ENCODE data around the gene TMEM190. TPM values are rescaled to one million over a fixed set of nuclear protein-coding genes. Genes with fewer than 3 reads are reported as not detected.

TMEM190 gene
- total RNA-seq, 2 experiments from 2014 or later = not detected

DNA sequence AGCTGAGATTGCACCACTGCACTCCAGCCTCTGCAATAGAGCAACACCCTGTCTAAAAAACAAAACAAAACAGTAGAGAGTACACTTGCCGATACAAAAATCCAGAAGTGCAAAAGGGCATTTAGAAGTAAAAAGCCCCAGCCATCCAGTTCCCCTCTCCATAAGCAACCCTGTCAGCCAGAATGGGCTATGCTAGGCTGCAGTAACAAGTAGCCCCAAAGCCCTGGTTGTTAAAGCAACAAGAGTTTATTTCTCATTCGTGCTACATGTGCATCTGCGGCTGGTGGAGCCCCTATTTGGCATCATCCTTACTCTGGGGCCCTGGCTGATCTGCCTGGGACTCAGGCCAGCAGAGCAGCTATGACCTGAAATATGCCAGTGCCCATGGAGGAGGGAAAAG, 47.9 kb downstream of the TMEM190 start:
- peaks cover 3% of the 10 kb centered on the region for H3K27me3 Mint-ChIP-seq (ENCODE audit: low read depth)
- CTCF ChIA-PET = no interaction called here
- no peak overlapping the region for H3K4me3 Mint-ChIP-seq
- H3K4me1 Mint-ChIP-seq (ENCODE audit: low read depth) = peaks cover 11% of the 10 kb centered on the region
- no peak for DNase-seq
- H3K27ac Mint-ChIP-seq = no peak overlapping the region
- intact Hi-C loops (cut with micrococcal nuclease) = no loop called here
- H3K9me3 Mint-ChIP-seq = no peaks in the 10 kb centered on the region
- H3K36me3 Mint-ChIP-seq (ENCODE audit: low read depth) = no peaks in the 10 kb centered on the region

DNA sequence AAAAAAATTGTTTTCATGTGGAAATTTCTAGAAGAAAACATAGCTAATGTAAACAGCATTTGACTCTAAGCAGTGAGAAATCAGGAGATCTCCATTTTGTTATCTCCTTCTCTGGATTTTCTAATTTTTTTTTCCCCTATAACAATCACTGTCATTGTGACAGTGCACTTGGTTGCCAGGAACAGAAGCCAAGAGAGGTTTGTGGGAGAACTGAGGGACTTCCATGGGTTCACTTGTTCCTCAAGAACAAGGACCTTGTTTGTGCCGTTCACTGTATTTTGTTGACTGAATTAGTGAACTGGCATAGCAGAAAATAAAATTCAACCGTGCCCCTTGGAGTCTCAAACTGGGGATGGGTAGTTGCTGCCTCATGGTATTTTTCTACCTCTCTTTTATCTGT, 49.4 kb downstream of the TMEM190 start:
- Mint-ChIP-seq H3K36me3 (ENCODE audit: low read depth) (no peaks in the 10 kb centered on the region), H3K9me3 (no peaks in the 10 kb centered on the region), H3K4me1 (ENCODE audit: low read depth) (peaks cover 8% of the 10 kb centered on the region), H3K27me3 (ENCODE audit: low read depth) (peaks cover 11% of the 10 kb centered on the region), H3K4me3 (no peak overlapping the region), H3K27ac (no peak overlapping the region)
- DNase-seq = no peak
- intact Hi-C loops (cut with micrococcal nuclease) = no loop called here
- CTCF ChIA-PET = interaction anchor here (0.6 kb wide), 1 partner anchor 69 kb away, joined by 4 read pairs; no protein-coding TSS in a partner anchor

Other genes with a start within 250 kb of the TMEM190 start
- not detected for gene TNNT1, start 227.6 kb upstream of the TMEM190 start, total RNA-seq
- not detected for gene TNNI3, start 219.1 kb upstream of the TMEM190 start, total RNA-seq
- gene DNAAF3, start 210.2 kb upstream of the TMEM190 start, total RNA-seq = not detected
- gene SYT5, start 196.5 kb upstream of the TMEM190 start, total RNA-seq = not detected
- not detected for gene PTPRH, start 167.3 kb upstream of the TMEM190 start, total RNA-seq
- 1 to 10 TPM; 6.1 to 6.8 TPM for gene TMEM86B, start 148.1 kb upstream of the TMEM190 start, total RNA-seq
- 100 to 1,000 TPM; 166 to 174 TPM for gene PPP6R1, start 117.8 kb upstream of the TMEM190 start, total RNA-seq
- 10 to 100 TPM; 44.3 to 45.0 TPM for gene HSPBP1, start 96.7 kb upstream of the TMEM190 start, total RNA-seq
- 1 to 10 TPM; 1.4 to 2.2 TPM for gene BRSK1, start 92.8 kb upstream of the TMEM190 start, total RNA-seq
- not detected for gene TMEM150B, start 51.5 kb upstream of the TMEM190 start, total RNA-seq
- gene KMT5C, start 37.0 kb upstream of the TMEM190 start, total RNA-seq = 10 to 100 TPM; 45.9 to 47.1 TPM
- gene COX6B2, start 22.1 kb upstream of the TMEM190 start, total RNA-seq = under 1 TPM; 0.57 to 0.64 TPM
- gene GARIN5B, start 13.6 kb upstream of the TMEM190 start, total RNA-seq = not detected
- not detected for gene IL11, start 6.4 kb upstream of the TMEM190 start, total RNA-seq
- gene TMEM238, start 7.5 kb downstream of the TMEM190 start, total RNA-seq = 10 to 100 TPM in 1 of 2 experiments, 1 to 10 TPM in 1; 9.9 to 10.2 TPM
- 1,000 to 10,000 TPM; 3,327 to 3,354 TPM for gene RPL28, start 9.1 kb downstream of the TMEM190 start, total RNA-seq
- gene UBE2S, start 31.0 kb downstream of the TMEM190 start, total RNA-seq = 100 to 1,000 TPM; 294 to 307 TPM
- not detected for gene SHISA7, start 66.5 kb downstream of the TMEM190 start, total RNA-seq
- gene ISOC2, start 84.8 kb downstream of the TMEM190 start, total RNA-seq = 10 to 100 TPM; 18.6 to 20.5 TPM
- gene C19orf85, start 87.9 kb downstream of the TMEM190 start, total RNA-seq = not detected
- 1 to 10 TPM; 6.0 to 6.1 TPM for gene ZNF628, start 99.8 kb downstream of the TMEM190 start, total RNA-seq
- 1 to 10 TPM; 7.6 to 8.0 TPM for gene NAT14, start 108.4 kb downstream of the TMEM190 start, total RNA-seq
- under 1 TPM; 0.25 to 0.48 TPM for gene SSC5D, start 111.6 kb downstream of the TMEM190 start, total RNA-seq
- not detected for gene SBK2, start 160.3 kb downstream of the TMEM190 start, total RNA-seq
- not detected for gene SBK3, start 168.7 kb downstream of the TMEM190 start, total RNA-seq
- gene ZNF579, start 204.0 kb downstream of the TMEM190 start, total RNA-seq = 1 to 10 TPM; 6.1 to 6.5 TPM
- gene FIZ1, start 222.7 kb downstream of the TMEM190 start, total RNA-seq = 10 to 100 TPM; 12.8 to 14.8 TPM
- 10 to 100 TPM; 20.9 to 23.0 TPM for gene ZNF524, start 223.5 kb downstream of the TMEM190 start, total RNA-seq
- gene ZNF865, start 228.8 kb downstream of the TMEM190 start, total RNA-seq = 10 to 100 TPM; 10.8 to 11.2 TPM
- gene ZNF784, start 247.7 kb downstream of the TMEM190 start, total RNA-seq = 1 to 10 TPM; 3.7 to 4.0 TPM